Neural cell (in vitro differentiated cells): ENCODE data around the gene PTTG1IP.

ENCODE experiments used
- EP300 ChIP-seq: fragments of 450-650 bp; conservative IDR thresholded peaks from 2 replicates; pipeline ENCODE4 v1.6.1; 2014; ENCODE audit warnings: antibody characterized with exemption, mild to moderate bottlenecking, moderate library complexity; ENCODE audit not compliant: poor library complexity, severe bottlenecking
- EZH2 ChIP-seq: fragments of 200-600, 300-800 bp; shearing (Covaris generic), sonication (generic); IDR thresholded peaks from 2 replicates; pipeline ENCODE4 v1.6.1; 2014; ENCODE audit warnings: antibody characterized with exemption, low read length, borderline replicate concordance, mild to moderate bottlenecking; ENCODE audit not compliant: insufficient read depth, poor library complexity, severe bottlenecking
- MXI1 ChIP-seq: fragments of 450-650 bp; conservative IDR thresholded peaks from 2 replicates; pipeline ENCODE4 v1.6.1; 2014; ENCODE audit warnings: antibody characterized with exemption, mild to moderate bottlenecking; ENCODE audit not compliant: poor library complexity, severe bottlenecking
- POLR2AphosphoS5 ChIP-seq: IDR thresholded peaks from 2 replicates; pipeline ENCODE4 v1.6.1; 2012
- RAD21 ChIP-seq: fragments of 450-650 bp; conservative IDR thresholded peaks from 2 replicates; pipeline ENCODE4 v1.6.1; 2014; ENCODE audit warnings: antibody characterized with exemption, mild to moderate bottlenecking, moderate library complexity
- SMC3 ChIP-seq: fragments of 450-650 bp; conservative IDR thresholded peaks from 2 replicates; pipeline ENCODE4 v1.6.1; 2014; ENCODE audit warnings: antibody characterized with exemption, mild to moderate bottlenecking, moderate library complexity; ENCODE audit not compliant: poor library complexity
- TAF1 ChIP-seq: IDR thresholded peaks from 2 replicates; pipeline ENCODE4 v1.6.1; 2012; ENCODE audit warnings: low read depth
- TF ChIP-seq, protein P1 (sequence below): fragments of 450-650 bp; IDR thresholded peaks from 2 replicates; pipeline ENCODE4 v1.5.1; 2014; ENCODE audit warnings: antibody characterized with exemption, mild to moderate bottlenecking, moderate library complexity; ENCODE audit not compliant: poor library complexity, severe bottlenecking
- TF ChIP-seq, protein P2 (sequence below): IDR thresholded peaks from 2 replicates; pipeline ENCODE4 v1.6.1; 2012; ENCODE audit warnings: borderline replicate concordance

GRCh38 chr21:44909719-44910118, 36.2 kb upstream of the PTTG1IP start:
- TF ChIP-seq, protein P1, sequence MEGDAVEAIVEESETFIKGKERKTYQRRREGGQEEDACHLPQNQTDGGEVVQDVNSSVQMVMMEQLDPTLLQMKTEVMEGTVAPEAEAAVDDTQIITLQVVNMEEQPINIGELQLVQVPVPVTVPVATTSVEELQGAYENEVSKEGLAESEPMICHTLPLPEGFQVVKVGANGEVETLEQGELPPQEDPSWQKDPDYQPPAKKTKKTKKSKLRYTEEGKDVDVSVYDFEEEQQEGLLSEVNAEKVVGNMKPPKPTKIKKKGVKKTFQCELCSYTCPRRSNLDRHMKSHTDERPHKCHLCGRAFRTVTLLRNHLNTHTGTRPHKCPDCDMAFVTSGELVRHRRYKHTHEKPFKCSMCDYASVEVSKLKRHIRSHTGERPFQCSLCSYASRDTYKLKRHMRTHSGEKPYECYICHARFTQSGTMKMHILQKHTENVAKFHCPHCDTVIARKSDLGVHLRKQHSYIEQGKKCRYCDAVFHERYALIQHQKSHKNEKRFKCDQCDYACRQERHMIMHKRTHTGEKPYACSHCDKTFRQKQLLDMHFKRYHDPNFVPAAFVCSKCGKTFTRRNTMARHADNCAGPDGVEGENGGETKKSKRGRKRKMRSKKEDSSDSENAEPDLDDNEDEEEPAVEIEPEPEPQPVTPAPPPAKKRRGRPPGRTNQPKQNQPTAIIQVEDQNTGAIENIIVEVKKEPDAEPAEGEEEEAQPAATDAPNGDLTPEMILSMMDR, result no peak
- no peak for TF ChIP-seq TAF1
- no peak for TF ChIP-seq EP300
- no peak for TF ChIP-seq SMC3
- TF ChIP-seq EZH2, result no peak
- no peak for TF ChIP-seq POLR2AphosphoS5
- TF ChIP-seq MXI1, result no peak
- TF ChIP-seq, protein P2, sequence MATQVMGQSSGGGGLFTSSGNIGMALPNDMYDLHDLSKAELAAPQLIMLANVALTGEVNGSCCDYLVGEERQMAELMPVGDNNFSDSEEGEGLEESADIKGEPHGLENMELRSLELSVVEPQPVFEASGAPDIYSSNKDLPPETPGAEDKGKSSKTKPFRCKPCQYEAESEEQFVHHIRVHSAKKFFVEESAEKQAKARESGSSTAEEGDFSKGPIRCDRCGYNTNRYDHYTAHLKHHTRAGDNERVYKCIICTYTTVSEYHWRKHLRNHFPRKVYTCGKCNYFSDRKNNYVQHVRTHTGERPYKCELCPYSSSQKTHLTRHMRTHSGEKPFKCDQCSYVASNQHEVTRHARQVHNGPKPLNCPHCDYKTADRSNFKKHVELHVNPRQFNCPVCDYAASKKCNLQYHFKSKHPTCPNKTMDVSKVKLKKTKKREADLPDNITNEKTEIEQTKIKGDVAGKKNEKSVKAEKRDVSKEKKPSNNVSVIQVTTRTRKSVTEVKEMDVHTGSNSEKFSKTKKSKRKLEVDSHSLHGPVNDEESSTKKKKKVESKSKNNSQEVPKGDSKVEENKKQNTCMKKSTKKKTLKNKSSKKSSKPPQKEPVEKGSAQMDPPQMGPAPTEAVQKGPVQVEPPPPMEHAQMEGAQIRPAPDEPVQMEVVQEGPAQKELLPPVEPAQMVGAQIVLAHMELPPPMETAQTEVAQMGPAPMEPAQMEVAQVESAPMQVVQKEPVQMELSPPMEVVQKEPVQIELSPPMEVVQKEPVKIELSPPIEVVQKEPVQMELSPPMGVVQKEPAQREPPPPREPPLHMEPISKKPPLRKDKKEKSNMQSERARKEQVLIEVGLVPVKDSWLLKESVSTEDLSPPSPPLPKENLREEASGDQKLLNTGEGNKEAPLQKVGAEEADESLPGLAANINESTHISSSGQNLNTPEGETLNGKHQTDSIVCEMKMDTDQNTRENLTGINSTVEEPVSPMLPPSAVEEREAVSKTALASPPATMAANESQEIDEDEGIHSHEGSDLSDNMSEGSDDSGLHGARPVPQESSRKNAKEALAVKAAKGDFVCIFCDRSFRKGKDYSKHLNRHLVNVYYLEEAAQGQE, result no peak
- no peak for TF ChIP-seq RAD21
